GM23248 (cell line): Measurements from ENCODE around the gene LRMDA.

Experiments used
- EZH2 ChIP-seq: fragments of 200-600 bp; sonication (generic); IDR thresholded peaks from 2 replicates; pipeline ENCODE4 v1.6.1; 2018; ENCODE audit warnings: antibody characterized with exemption, mild to moderate bottlenecking; ENCODE audit not compliant: insufficient read depth, poor library complexity, severe bottlenecking
- EZH2phosphoT487 ChIP-seq: fragments of 200-600 bp; sonication (generic); IDR thresholded peaks from 2 replicates; pipeline ENCODE4 v1.6.1; 2018; ENCODE audit warnings: antibody characterized with exemption, moderate library complexity, mild to moderate bottlenecking, low read depth; ENCODE audit not compliant: insufficient read depth

GRCh38 chr10:75902816-75903215, 471.4 kb downstream of the LRMDA start:
- TF ChIP-seq EZH2, result no peak
- TF ChIP-seq EZH2phosphoT487, result no peak
